ENCODE measurements around the gene DOP1A. TPM values are rescaled to one million over a fixed set of nuclear protein-coding genes. Genes with fewer than 3 reads are reported as not detected.

Gene DOP1A
- total and polyA plus RNA-seq, 4 donors, result 3.5 to 32.0 (median 9.6) TPM

DNA sequence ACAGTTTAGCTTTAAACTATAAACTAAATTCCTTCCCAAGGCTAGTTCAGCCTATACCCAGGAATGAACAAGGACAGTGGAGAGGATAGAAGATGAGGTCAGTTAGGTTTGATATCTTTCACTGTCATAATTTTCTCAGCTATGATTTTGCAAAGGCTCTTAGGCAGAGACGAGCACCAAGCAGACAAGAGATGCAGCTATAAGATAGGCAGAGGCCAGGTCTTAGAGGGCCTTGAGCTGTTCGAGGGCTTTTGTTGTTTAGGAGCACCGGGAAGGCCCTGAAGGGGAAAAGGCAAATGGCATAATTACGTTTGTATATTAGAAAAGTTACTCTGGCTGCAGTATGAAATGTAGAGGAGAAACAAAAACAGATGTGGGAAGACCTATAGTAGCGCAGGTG is 59.8 kb downstream of the DOP1A start:
- peaks cover 11 to 68% (median 41%) of the 10 kb centered on the region in 4 donors for H3K36me3 ChIP-seq (ENCODE audit: control insufficient read depth in 4 of 4, insufficient read depth in 3 of 4, low read depth in 1 of 4, low read length in 3 of 4)
- no peak overlapping the region for H3K9ac ChIP-seq (ENCODE audit: low read depth in 1 of 2, low read length in 2 of 2)
- no peaks in the 10 kb centered on the region for H3K27me3 ChIP-seq (ENCODE audit: control insufficient read depth in 4 of 4, insufficient read depth in 4 of 4, low read length in 3 of 4)
- WGBS, result 97% methylated on average over 5 of the region's 5 CpGs
- H3K27ac ChIP-seq (ENCODE audit: low read depth in 1 of 2, low read length in 2 of 2), result no peak overlapping the region
- H3K4me3 ChIP-seq (ENCODE audit: low read depth in 1 of 3, low read length in 3 of 3), result no peak overlapping the region
- TF ChIP-seq HNF4G (IDR thresholded peaks at IDR 0.05) (no peak), TAF1 (conservative IDR thresholded peaks at IDR 0.05) (no peak), FOXA2 (IDR thresholded peaks at IDR 0.05) (no peak), EGR1 (IDR thresholded peaks at IDR 0.05; ENCODE audit: low read depth in 2 of 2) (no peak), JUND (IDR thresholded peaks at IDR 0.05) (no peak), HNF4A (conservative IDR thresholded peaks at IDR 0.05) (no peak), NR2F2 (IDR thresholded peaks at IDR 0.05) (no peak), SP1 (IDR thresholded peaks at IDR 0.05) (no peak)
- TF ChIP-seq, protein P1, sequence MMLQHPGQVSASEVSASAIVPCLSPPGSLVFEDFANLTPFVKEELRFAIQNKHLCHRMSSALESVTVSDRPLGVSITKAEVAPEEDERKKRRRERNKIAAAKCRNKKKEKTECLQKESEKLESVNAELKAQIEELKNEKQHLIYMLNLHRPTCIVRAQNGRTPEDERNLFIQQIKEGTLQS (IDR thresholded peaks at IDR 0.05), result no peak
- TF ChIP-seq, protein P2, sequence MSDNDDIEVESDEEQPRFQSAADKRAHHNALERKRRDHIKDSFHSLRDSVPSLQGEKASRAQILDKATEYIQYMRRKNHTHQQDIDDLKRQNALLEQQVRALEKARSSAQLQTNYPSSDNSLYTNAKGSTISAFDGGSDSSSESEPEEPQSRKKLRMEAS (IDR thresholded peaks at IDR 0.05), result no peak
- TF ChIP-seq, protein P3, sequence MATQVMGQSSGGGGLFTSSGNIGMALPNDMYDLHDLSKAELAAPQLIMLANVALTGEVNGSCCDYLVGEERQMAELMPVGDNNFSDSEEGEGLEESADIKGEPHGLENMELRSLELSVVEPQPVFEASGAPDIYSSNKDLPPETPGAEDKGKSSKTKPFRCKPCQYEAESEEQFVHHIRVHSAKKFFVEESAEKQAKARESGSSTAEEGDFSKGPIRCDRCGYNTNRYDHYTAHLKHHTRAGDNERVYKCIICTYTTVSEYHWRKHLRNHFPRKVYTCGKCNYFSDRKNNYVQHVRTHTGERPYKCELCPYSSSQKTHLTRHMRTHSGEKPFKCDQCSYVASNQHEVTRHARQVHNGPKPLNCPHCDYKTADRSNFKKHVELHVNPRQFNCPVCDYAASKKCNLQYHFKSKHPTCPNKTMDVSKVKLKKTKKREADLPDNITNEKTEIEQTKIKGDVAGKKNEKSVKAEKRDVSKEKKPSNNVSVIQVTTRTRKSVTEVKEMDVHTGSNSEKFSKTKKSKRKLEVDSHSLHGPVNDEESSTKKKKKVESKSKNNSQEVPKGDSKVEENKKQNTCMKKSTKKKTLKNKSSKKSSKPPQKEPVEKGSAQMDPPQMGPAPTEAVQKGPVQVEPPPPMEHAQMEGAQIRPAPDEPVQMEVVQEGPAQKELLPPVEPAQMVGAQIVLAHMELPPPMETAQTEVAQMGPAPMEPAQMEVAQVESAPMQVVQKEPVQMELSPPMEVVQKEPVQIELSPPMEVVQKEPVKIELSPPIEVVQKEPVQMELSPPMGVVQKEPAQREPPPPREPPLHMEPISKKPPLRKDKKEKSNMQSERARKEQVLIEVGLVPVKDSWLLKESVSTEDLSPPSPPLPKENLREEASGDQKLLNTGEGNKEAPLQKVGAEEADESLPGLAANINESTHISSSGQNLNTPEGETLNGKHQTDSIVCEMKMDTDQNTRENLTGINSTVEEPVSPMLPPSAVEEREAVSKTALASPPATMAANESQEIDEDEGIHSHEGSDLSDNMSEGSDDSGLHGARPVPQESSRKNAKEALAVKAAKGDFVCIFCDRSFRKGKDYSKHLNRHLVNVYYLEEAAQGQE (IDR thresholded peaks at IDR 0.05), result no peak
- TF ChIP-seq, protein P4, sequence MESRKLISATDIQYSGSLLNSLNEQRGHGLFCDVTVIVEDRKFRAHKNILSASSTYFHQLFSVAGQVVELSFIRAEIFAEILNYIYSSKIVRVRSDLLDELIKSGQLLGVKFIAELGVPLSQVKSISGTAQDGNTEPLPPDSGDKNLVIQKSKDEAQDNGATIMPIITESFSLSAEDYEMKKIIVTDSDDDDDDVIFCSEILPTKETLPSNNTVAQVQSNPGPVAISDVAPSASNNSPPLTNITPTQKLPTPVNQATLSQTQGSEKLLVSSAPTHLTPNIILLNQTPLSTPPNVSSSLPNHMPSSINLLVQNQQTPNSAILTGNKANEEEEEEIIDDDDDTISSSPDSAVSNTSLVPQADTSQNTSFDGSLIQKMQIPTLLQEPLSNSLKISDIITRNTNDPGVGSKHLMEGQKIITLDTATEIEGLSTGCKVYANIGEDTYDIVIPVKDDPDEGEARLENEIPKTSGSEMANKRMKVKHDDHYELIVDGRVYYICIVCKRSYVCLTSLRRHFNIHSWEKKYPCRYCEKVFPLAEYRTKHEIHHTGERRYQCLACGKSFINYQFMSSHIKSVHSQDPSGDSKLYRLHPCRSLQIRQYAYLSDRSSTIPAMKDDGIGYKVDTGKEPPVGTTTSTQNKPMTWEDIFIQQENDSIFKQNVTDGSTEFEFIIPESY (IDR thresholded peaks at IDR 0.05), result no peak
- H3K4me1 ChIP-seq (ENCODE audit: control insufficient read depth in 4 of 4, insufficient read depth in 4 of 4, low read length in 3 of 4), result no peaks in the 10 kb centered on the region
- DNase-seq (ENCODE audit: low spot score), result no peak
- no peaks in the 10 kb centered on the region for H3K9me3 ChIP-seq (ENCODE audit: control insufficient read depth in 4 of 4, low read length in 3 of 4)

DNA sequence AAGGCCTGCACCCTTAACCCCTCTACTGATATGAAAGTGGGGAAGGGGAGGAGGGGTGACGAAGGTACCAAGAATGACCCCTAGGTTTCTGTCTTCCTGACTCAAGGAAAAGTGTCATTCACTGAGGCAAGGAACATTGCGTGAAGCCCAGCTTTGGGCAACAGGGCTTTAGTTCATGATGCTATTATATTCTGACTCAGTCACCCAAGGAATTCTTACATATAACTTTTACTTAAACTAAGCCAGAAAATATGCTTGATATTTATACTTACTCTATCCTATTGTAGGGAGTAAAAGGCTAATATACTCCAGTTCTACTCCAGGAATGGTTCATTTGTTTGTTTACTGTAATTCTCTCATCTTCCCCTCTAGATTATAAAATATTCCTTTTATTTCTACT is 60.5 kb downstream of the DOP1A start:
- Histone ChIP-seq H3K9me3 (ENCODE audit: control insufficient read depth in 4 of 4, low read length in 3 of 4) (no peaks in the 10 kb centered on the region), H3K27me3 (ENCODE audit: control insufficient read depth in 4 of 4, insufficient read depth in 4 of 4, low read length in 3 of 4) (no peaks in the 10 kb centered on the region), H3K36me3 (ENCODE audit: control insufficient read depth in 4 of 4, insufficient read depth in 3 of 4, low read depth in 1 of 4, low read length in 3 of 4) (peaks cover 11 to 69% (median 41%) of the 10 kb centered on the region in 4 donors), H3K4me3 (ENCODE audit: low read depth in 1 of 3, low read length in 3 of 3) (no peak overlapping the region), H3K27ac (ENCODE audit: low read depth in 1 of 2, low read length in 2 of 2) (no peak overlapping the region), H3K4me1 (ENCODE audit: control insufficient read depth in 4 of 4, insufficient read depth in 4 of 4, low read length in 3 of 4) (no peaks in the 10 kb centered on the region), H3K9ac (ENCODE audit: low read depth in 1 of 2, low read length in 2 of 2) (no peak overlapping the region)
- DNase-seq (ENCODE audit: low spot score), result no peak
- TF ChIP-seq HNF4G (IDR thresholded peaks at IDR 0.05) (no peak), GABPA (IDR thresholded peaks at IDR 0.05 in 1 of 2, conservative IDR thresholded peaks at IDR 0.05 in 1 of 2) (no peak), HNF4A (conservative IDR thresholded peaks at IDR 0.05) (no peak), FOXA2 (IDR thresholded peaks at IDR 0.05) (no peak), RXRA (IDR thresholded peaks at IDR 0.05) (no peak), NR2F2 (IDR thresholded peaks at IDR 0.05) (no peak), TAF1 (conservative IDR thresholded peaks at IDR 0.05) (no peak), YY1 (IDR thresholded peaks at IDR 0.05) (no peak), SP1 (IDR thresholded peaks at IDR 0.05) (no peak), EGR1 (IDR thresholded peaks at IDR 0.05; ENCODE audit: low read depth in 2 of 2) (no peak)
- TF ChIP-seq, protein P4 (IDR thresholded peaks at IDR 0.05), result no peak
- TF ChIP-seq, protein P3 (IDR thresholded peaks at IDR 0.05), result no peak
- TF ChIP-seq, protein P1 (IDR thresholded peaks at IDR 0.05), result no peak
- TF ChIP-seq, protein P2 (IDR thresholded peaks at IDR 0.05), result no peak
- 99% methylated on average over 2 of the region's 2 CpGs for WGBS
